A673 (cell line): ENCODE measurements around the gene PIEZO1.

Experiments
- EZH2 ChIP-seq: fragments of 200-600 bp; sonication (generic); IDR thresholded peaks from 2 replicates; pipeline ENCODE4 v1.6.1; 2017; ENCODE audit warnings: borderline replicate concordance, low read depth, mild to moderate bottlenecking, mixed read lengths, antibody characterized with exemption, low read length; ENCODE audit not compliant: poor library complexity, severe bottlenecking
- TF ChIP-seq, protein P1 (sequence below): fragments of 300-800, 200-600 bp; sonication (generic); conservative IDR thresholded peaks from 2 replicates; pipeline ENCODE4 v1.5.1; 2017; ENCODE audit warnings: low read depth, mild to moderate bottlenecking, antibody characterized with exemption, low read length, moderate library complexity, mixed read lengths

DNA sequence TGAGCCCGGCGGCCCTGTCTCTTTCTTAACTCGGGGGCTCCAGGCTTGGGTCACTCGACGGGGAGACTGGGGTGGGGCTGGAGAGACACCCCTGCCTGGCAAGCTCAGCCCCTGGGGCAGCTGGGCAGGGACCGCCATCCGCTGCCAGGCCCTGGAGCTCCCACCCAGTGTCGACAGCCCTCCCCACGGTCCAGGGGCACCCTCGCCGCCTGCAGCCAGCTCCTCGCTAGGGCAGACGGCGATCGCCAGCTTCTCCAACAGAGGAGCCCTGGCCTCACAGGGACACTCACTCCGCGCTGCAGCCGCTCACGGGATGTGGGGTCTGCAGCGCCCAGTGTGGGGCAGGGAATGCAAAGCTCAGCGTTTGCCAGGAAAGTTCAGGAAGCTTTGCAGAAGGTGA is 42.7 kb upstream of the PIEZO1 start:
- TF ChIP-seq, protein P1, sequence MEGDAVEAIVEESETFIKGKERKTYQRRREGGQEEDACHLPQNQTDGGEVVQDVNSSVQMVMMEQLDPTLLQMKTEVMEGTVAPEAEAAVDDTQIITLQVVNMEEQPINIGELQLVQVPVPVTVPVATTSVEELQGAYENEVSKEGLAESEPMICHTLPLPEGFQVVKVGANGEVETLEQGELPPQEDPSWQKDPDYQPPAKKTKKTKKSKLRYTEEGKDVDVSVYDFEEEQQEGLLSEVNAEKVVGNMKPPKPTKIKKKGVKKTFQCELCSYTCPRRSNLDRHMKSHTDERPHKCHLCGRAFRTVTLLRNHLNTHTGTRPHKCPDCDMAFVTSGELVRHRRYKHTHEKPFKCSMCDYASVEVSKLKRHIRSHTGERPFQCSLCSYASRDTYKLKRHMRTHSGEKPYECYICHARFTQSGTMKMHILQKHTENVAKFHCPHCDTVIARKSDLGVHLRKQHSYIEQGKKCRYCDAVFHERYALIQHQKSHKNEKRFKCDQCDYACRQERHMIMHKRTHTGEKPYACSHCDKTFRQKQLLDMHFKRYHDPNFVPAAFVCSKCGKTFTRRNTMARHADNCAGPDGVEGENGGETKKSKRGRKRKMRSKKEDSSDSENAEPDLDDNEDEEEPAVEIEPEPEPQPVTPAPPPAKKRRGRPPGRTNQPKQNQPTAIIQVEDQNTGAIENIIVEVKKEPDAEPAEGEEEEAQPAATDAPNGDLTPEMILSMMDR = no peak
- TF ChIP-seq EZH2 = no peak
